Astrocyte (in vitro differentiated cells and primary cell): ENCODE data around the gene GRAMD4. TPM values are rescaled to one million over a fixed set of nuclear protein-coding genes. Genes with fewer than 3 reads are reported as not detected.

Source experiments
- DNase-seq: peaks from one replicate; pipeline ENCODE4 v3.0.0-alpha.2; 2010; ENCODE audit warnings: low read depth
- FAIRE-seq: peaks from 2 replicates; lab custom pipeline; 2011; peaks lifted over from hg19 to GRCh38; lab: Jason Lieb, UNC
- H2AFZ ChIP-seq: 2 replicates; pipeline ENCODE4 v1.6.0; 2012; ENCODE audit warnings: low read depth, low read length, inconsistent platforms
- H3K27ac ChIP-seq: 2 replicates; pipeline ENCODE4 v1.5.1; 2011; ENCODE audit warnings: low read depth, low read length, inconsistent platforms
- H3K27me3 ChIP-seq: 2 replicates; pipeline ENCODE4 v1.6.0; 2011; ENCODE audit warnings: low read length, inconsistent platforms; ENCODE audit not compliant: insufficient read depth
- H3K36me3 ChIP-seq: 2 replicates; pipeline ENCODE4 v1.5.1; 2011; ENCODE audit warnings: low read length, inconsistent platforms; ENCODE audit not compliant: insufficient read depth
- H3K4me1 ChIP-seq: 2 replicates; pipeline ENCODE4 v1.5.1; 2011; ENCODE audit warnings: low read length, inconsistent platforms; ENCODE audit not compliant: insufficient read depth
- H3K4me2 ChIP-seq: 2 replicates; pipeline ENCODE4 v1.6.0; 2012; ENCODE audit warnings: low read length, inconsistent platforms
- H3K4me3 ChIP-seq: 2 replicates; pipeline ENCODE4 v1.5.1; 2011; ENCODE audit warnings: low read depth, mild to moderate bottlenecking, low read length, inconsistent platforms; ENCODE audit not compliant: insufficient read depth
- H3K79me2 ChIP-seq: 2 replicates; pipeline ENCODE4 v1.6.0; 2012; ENCODE audit warnings: mild to moderate bottlenecking, low read length, inconsistent platforms; ENCODE audit not compliant: insufficient read depth
- H3K9ac ChIP-seq: 2 replicates; pipeline ENCODE4 v1.6.0; 2012; ENCODE audit warnings: mild to moderate bottlenecking, low read length, inconsistent platforms
- H3K9me3 ChIP-seq: 2 replicates; pipeline ENCODE4 v1.5.1; 2012; ENCODE audit warnings: low read depth, mild to moderate bottlenecking, low read length, inconsistent platforms; ENCODE audit not compliant: insufficient read depth
- H4K20me1 ChIP-seq: 2 replicates; pipeline ENCODE4 v1.6.0; 2012; ENCODE audit warnings: low read length, inconsistent platforms; ENCODE audit not compliant: insufficient read depth
- H3K27ac Mint-ChIP-seq: one replicate; pipeline ENCODE4 v1.8.0; 2021; ENCODE audit warnings: mild to moderate bottlenecking, mixed read lengths; ENCODE audit not compliant: unreplicated experiment
- H3K27me3 Mint-ChIP-seq: one replicate; pipeline ENCODE4 v1.8.0; 2021; ENCODE audit warnings: low read depth, mixed read lengths; ENCODE audit not compliant: unreplicated experiment
- H3K36me3 Mint-ChIP-seq: one replicate; pipeline ENCODE4 v1.8.0; 2021; ENCODE audit warnings: low read depth, mixed read lengths; ENCODE audit not compliant: unreplicated experiment
- H3K4me1 Mint-ChIP-seq: one replicate; pipeline ENCODE4 v1.8.0; 2021; ENCODE audit warnings: low read depth, mixed read lengths; ENCODE audit not compliant: unreplicated experiment
- H3K4me3 Mint-ChIP-seq: one replicate; pipeline ENCODE4 v1.8.0; 2021; ENCODE audit warnings: mild to moderate bottlenecking, moderate library complexity, mixed read lengths; ENCODE audit not compliant: unreplicated experiment
- H3K9me3 Mint-ChIP-seq: one replicate; pipeline ENCODE4 v1.8.0; 2021; ENCODE audit warnings: mild to moderate bottlenecking, mixed read lengths; ENCODE audit not compliant: unreplicated experiment
- EZH2 ChIP-seq: IDR thresholded peaks from 2 replicates; pipeline ENCODE4 v1.6.1; 2012; ENCODE audit warnings: mild to moderate bottlenecking, low read length, inconsistent platforms; ENCODE audit not compliant: insufficient read depth
- total RNA-seq: library from RNA; stranded (reverse); gene quantifications from 2 replicates; pipeline ENCODE4 v1.2.1, GENCODE V29; 2021
- TF ChIP-seq, protein P1 (sequence below): IDR thresholded peaks from 2 replicates; pipeline ENCODE4 v1.5.1; 2011; ENCODE audit warnings: low read depth, mild to moderate bottlenecking, inconsistent platforms, low read length, moderate library complexity; ENCODE audit not compliant: insufficient read depth

The GRAMD4 gene
- total RNA-seq, 1 donor from 2014 or later: 17.8 TPM

GRCh38 chr22:46659791-46660186 is 39.6 kb downstream of the GRAMD4 start:
- H3K36me3 Mint-ChIP-seq: peaks cover 6% of the 10 kb centered on the region
- H3K27me3 ChIP-seq: no peaks in the 10 kb centered on the region
- peaks cover 38% of the 10 kb centered on the region for H4K20me1 ChIP-seq
- H3K36me3 ChIP-seq: no peaks in the 10 kb centered on the region
- no peaks in the 10 kb centered on the region for H3K9me3 ChIP-seq
- H3K79me2 ChIP-seq: no peaks in the 10 kb centered on the region
- FAIRE-seq: no peak
- H3K9me3 Mint-ChIP-seq: peaks cover 2% of the 10 kb centered on the region
- H3K4me1 ChIP-seq: peaks cover 4% of the 10 kb centered on the region
- TF ChIP-seq EZH2: no peak
- TF ChIP-seq, protein P1, sequence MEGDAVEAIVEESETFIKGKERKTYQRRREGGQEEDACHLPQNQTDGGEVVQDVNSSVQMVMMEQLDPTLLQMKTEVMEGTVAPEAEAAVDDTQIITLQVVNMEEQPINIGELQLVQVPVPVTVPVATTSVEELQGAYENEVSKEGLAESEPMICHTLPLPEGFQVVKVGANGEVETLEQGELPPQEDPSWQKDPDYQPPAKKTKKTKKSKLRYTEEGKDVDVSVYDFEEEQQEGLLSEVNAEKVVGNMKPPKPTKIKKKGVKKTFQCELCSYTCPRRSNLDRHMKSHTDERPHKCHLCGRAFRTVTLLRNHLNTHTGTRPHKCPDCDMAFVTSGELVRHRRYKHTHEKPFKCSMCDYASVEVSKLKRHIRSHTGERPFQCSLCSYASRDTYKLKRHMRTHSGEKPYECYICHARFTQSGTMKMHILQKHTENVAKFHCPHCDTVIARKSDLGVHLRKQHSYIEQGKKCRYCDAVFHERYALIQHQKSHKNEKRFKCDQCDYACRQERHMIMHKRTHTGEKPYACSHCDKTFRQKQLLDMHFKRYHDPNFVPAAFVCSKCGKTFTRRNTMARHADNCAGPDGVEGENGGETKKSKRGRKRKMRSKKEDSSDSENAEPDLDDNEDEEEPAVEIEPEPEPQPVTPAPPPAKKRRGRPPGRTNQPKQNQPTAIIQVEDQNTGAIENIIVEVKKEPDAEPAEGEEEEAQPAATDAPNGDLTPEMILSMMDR: no peak
- no peak overlapping the region for H3K4me3 Mint-ChIP-seq
- H2AFZ ChIP-seq: no peak overlapping the region
- no peak overlapping the region for H3K9ac ChIP-seq
- H3K4me3 ChIP-seq: no peak overlapping the region
- no peak overlapping the region for H3K27ac ChIP-seq
- H3K27ac Mint-ChIP-seq: no peak overlapping the region
- H3K4me1 Mint-ChIP-seq: peaks cover 2% of the 10 kb centered on the region
- H3K27me3 Mint-ChIP-seq: peaks cover 3% of the 10 kb centered on the region
- DNase-seq: no peak
- H3K4me2 ChIP-seq: no peak overlapping the region

DNA sequence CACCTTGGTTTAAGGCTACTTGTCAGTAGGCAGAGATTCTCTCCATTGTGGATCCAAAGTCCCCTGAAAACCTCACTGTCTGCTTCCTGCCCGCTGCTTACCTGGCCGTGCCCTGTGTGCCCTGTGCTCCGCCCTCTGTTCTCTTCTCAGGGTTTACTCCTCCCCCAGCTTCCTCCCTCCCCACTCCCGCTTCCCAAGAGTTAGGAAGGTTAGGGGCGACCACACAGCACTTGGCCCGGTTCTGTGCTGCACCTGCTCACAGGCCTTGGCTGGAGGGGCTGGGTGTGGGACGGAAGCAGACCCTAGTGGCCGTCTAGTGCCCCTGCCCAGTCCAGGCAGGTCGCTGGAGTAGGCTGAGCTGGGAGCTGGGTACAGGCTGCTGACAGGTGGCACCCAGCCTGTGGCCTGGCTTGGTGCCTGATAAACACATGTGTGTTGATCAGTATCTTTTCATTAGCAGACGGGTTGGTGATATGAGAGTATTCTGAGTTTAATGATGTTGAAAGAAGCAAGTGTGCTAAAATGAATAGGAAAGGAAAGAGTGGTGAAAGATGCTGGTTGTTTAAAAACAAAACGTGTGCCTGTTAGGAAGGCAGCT is 40.5 kb downstream of the GRAMD4 start:
- Histone ChIP-seq H3K4me3 (no peak overlapping the region), H3K4me1 (peaks cover 4% of the 10 kb centered on the region), H2AFZ (no peak overlapping the region), H4K20me1 (peaks cover 36% of the 10 kb centered on the region), H3K79me2 (no peaks in the 10 kb centered on the region), H3K9me3 (no peaks in the 10 kb centered on the region), H3K36me3 (no peaks in the 10 kb centered on the region), H3K9ac (no peak overlapping the region), H3K27me3 (no peaks in the 10 kb centered on the region), H3K4me2 (no peak overlapping the region), H3K27ac (no peak overlapping the region)
- TF ChIP-seq, protein P1: no peak
- Mint-ChIP-seq H3K9me3 (peaks cover 2% of the 10 kb centered on the region), H3K36me3 (peaks cover 6% of the 10 kb centered on the region), H3K4me1 (peaks cover 2% of the 10 kb centered on the region), H3K27ac (peak overlapping the region; percentile 53), H3K4me3 (no peak overlapping the region), H3K27me3 (peaks cover 3% of the 10 kb centered on the region)
- FAIRE-seq (no peak), DNase-seq (no peak)

- Mint-ChIP-seq H3K4me1 (peaks cover 2% of the 10 kb centered on the region), H3K27me3 (peaks cover 3% of the 10 kb centered on the region), H3K9me3 (peaks cover 2% of the 10 kb centered on the region), H3K4me3 (no peak overlapping the region), H3K36me3 (peaks cover 6% of the 10 kb centered on the region), H3K27ac (no peak overlapping the region)
- Histone ChIP-seq H3K36me3 (no peaks in the 10 kb centered on the region), H3K9me3 (no peaks in the 10 kb centered on the region), H3K27ac (no peak overlapping the region), H3K9ac (no peak overlapping the region), H2AFZ (no peak overlapping the region), H3K4me3 (no peak overlapping the region), H3K4me2 (no peak overlapping the region), H3K4me1 (peaks cover 4% of the 10 kb centered on the region), H3K79me2 (no peaks in the 10 kb centered on the region), H3K27me3 (no peaks in the 10 kb centered on the region), H4K20me1 (peaks cover 36% of the 10 kb centered on the region)
- FAIRE-seq (no peak), DNase-seq (peak; percentile 56)
- TF ChIP-seq, protein P1: no peak
- no peak for TF ChIP-seq EZH2
Observed at GRCh38 chr22:46661221-46661851, 41.1 kb downstream of the GRAMD4 start.
